Stimulated activated naive CD8-positive, alpha-beta T cell treated with anti-CD3 and anti-CD28 coated beads, Interleukin-15, amount 100 ng/mL, for 72 hours (primary cell): ENCODE measurements around the gene EPM2AIP1.

Experiments
- ATAC-seq: fragments of 150-1000 bp; cut with Tn5 transposase; 2 replicates; pipeline ENCODE4 v1.10.0; 2021; ENCODE audit warnings: mild to moderate bottlenecking, moderate library complexity
- DNase-seq, 2 donors: peaks; one replicate each; pipeline ENCODE4 v3.0.0; 2021 to 2022
- H3K27ac Mint-ChIP-seq, 2 donors: one replicate each; pipeline ENCODE4 v1.8.0; 2022; ENCODE audit warnings: mild to moderate bottlenecking in 2 of 2, mixed read lengths in 2 of 2, moderate library complexity in 2 of 2
- H3K27me3 Mint-ChIP-seq: one replicate; pipeline ENCODE4 v1.8.0; 2022; ENCODE audit warnings: mixed read lengths
- H3K4me1 Mint-ChIP-seq: one replicate; pipeline ENCODE4 v1.8.0; 2022; ENCODE audit warnings: mild to moderate bottlenecking, mixed read lengths
- H3K4me3 Mint-ChIP-seq, 2 donors: one replicate each; pipeline ENCODE4 v1.8.0; 2022; ENCODE audit warnings: mild to moderate bottlenecking in 2 of 2, mixed read lengths in 2 of 2, moderate library complexity in 1 of 2
- H3K9me3 Mint-ChIP-seq, 2 donors: one replicate each; pipeline ENCODE4 v1.8.0; 2022; ENCODE audit warnings: mixed read lengths in 2 of 2

EPM2AIP1 gene

GRCh38 chr3:36944641-36945270 is 48.2 kb downstream of the EPM2AIP1 start, which contains the start of gene TRANK1:
Gene TRANK1 (minus strand): TSS chr3:36945054. CDS start chr3:36944809, 245 bp downstream.
- H3K9me3 Mint-ChIP-seq: peaks cover 17 to 29% of the 10 kb centered on the region in 2 donors
- DNase-seq (peak; percentile 78 to 85), ATAC-seq (peak; percentile 85)
- H3K27me3 Mint-ChIP-seq: peaks cover 7% of the 10 kb centered on the region
- peaks cover 23% of the 10 kb centered on the region for H3K4me1 Mint-ChIP-seq
- H3K4me3 Mint-ChIP-seq: peak within 1 kb of the TSS; percentile 78 to 91
- peak within 1 kb of the TSS in 1 of 2 donors; percentile 54 for H3K27ac Mint-ChIP-seq

GRCh38 chr3:36944012-36944640 is 48.8 kb downstream of the EPM2AIP1 start:
- ATAC-seq: peak; percentile 68
- H3K27me3 Mint-ChIP-seq: peaks cover 5% of the 10 kb centered on the region
- DNase-seq: peak; percentile 38 to 44
- H3K4me1 Mint-ChIP-seq: peaks cover 23% of the 10 kb centered on the region
- H3K4me3 Mint-ChIP-seq: peak overlapping the region; percentile 76 to 91
- peak overlapping the region in 1 of 2 donors; percentile 54 for H3K27ac Mint-ChIP-seq
- H3K9me3 Mint-ChIP-seq: peaks cover 15 to 26% of the 10 kb centered on the region in 2 donors

GRCh38 chr3:36943601-36944000 is 49.3 kb downstream of the EPM2AIP1 start:
- Mint-ChIP-seq H3K4me1 (peaks cover 23% of the 10 kb centered on the region), H3K9me3 (peaks cover 10 to 21% of the 10 kb centered on the region in 2 donors), H3K27me3 (peaks cover under 1% of the 10 kb centered on the region), H3K27ac (peak overlapping the region; percentile 3 to 54), H3K4me3 (peak overlapping the region; percentile 76 to 91)
- DNase-seq (no peak), ATAC-seq (no peak)

- no peak for DNase-seq
- no peak for ATAC-seq
- Mint-ChIP-seq H3K9me3 (peaks cover 6 to 13% of the 10 kb centered on the region in 2 donors), H3K4me3 (no peak overlapping the region), H3K4me1 (peaks cover 23% of the 10 kb centered on the region), H3K27me3 (no peaks in the 10 kb centered on the region), H3K27ac (no peak overlapping the region)
These were observed 50.2 kb downstream of the EPM2AIP1 start for GRCh38 chr3:36942638-36943248.

- peaks cover 23% of the 10 kb centered on the region for H3K4me1 Mint-ChIP-seq
- peaks cover 1 to 2% of the 10 kb centered on the region in 2 donors for H3K9me3 Mint-ChIP-seq
- ATAC-seq: no peak
- no peak for DNase-seq
- H3K4me3 Mint-ChIP-seq: no peak overlapping the region
- no peak overlapping the region for H3K27ac Mint-ChIP-seq
- H3K27me3 Mint-ChIP-seq: no peaks in the 10 kb centered on the region
These were observed 51.3 kb downstream of the EPM2AIP1 start for GRCh38 chr3:36941658-36942057.

GRCh38 chr3:36941162-36941561 is 51.8 kb downstream of the EPM2AIP1 start:
- Mint-ChIP-seq H3K9me3 (no peaks in the 10 kb centered on the region), H3K4me1 (peaks cover 23% of the 10 kb centered on the region), H3K27me3 (no peaks in the 10 kb centered on the region), H3K4me3 (no peak overlapping the region), H3K27ac (no peak overlapping the region)
- DNase-seq (no peak), ATAC-seq (no peak)

GRCh38 chr3:36937492-36937891 is 55.4 kb downstream of the EPM2AIP1 start:
- H3K4me1 Mint-ChIP-seq: peaks cover 8% of the 10 kb centered on the region
- H3K27ac Mint-ChIP-seq: peak overlapping the region in 1 of 2 donors; percentile 50
- no peak for ATAC-seq
- DNase-seq: no peak
- H3K27me3 Mint-ChIP-seq: no peaks in the 10 kb centered on the region
- no peak overlapping the region for H3K4me3 Mint-ChIP-seq
- no peaks in the 10 kb centered on the region for H3K9me3 Mint-ChIP-seq
